Measurements from ENCODE around the gene MGRN1.

MGRN1 gene

GRCh38 chr16:4604401-4604800 is 20.2 kb upstream of the MGRN1 start:
- no peak for DNase-seq (ENCODE audit: low spot score)

DNA sequence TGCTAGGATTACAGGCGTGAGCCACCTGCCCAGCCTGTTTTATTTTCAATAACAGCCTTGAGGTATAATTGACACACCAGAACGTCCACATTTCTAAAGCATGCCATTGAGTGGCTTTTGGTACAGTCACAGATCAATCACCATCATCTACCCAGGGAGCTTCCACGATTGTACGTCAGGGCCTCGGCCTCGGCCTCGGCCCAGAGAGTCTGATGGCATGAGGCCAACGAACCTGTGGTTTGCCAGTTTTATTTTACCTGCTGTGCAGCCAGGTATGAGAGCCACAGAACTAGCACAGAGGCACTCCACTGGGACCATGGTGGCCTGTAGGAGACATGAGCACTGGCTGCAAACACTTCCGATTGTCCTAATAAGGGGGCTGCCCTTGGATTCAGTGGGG is 18.3 kb upstream of the MGRN1 start:
- DNase-seq (ENCODE audit: low spot score): no peak

- DNase-seq (ENCODE audit: low spot score): no peak
Measured at GRCh38 chr16:4607841-4608703, 16.6 kb upstream of the MGRN1 start.

DNA sequence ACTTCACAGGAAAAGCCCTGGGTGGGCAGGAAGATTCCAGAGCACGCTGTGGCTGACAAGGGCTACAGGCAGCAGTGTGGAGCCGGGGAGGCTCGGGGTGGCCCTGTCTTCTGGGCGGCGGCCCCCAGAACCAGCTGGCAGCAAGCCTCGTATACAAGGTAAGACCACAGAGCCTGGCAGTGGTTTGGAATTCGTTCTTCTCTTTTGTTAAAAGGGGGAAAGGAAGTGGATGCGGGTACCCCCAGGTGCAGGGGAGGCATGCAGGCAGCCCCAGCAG is 16.0 kb upstream of the MGRN1 start:
- DNase-seq (ENCODE audit: low spot score): no peak

DNA sequence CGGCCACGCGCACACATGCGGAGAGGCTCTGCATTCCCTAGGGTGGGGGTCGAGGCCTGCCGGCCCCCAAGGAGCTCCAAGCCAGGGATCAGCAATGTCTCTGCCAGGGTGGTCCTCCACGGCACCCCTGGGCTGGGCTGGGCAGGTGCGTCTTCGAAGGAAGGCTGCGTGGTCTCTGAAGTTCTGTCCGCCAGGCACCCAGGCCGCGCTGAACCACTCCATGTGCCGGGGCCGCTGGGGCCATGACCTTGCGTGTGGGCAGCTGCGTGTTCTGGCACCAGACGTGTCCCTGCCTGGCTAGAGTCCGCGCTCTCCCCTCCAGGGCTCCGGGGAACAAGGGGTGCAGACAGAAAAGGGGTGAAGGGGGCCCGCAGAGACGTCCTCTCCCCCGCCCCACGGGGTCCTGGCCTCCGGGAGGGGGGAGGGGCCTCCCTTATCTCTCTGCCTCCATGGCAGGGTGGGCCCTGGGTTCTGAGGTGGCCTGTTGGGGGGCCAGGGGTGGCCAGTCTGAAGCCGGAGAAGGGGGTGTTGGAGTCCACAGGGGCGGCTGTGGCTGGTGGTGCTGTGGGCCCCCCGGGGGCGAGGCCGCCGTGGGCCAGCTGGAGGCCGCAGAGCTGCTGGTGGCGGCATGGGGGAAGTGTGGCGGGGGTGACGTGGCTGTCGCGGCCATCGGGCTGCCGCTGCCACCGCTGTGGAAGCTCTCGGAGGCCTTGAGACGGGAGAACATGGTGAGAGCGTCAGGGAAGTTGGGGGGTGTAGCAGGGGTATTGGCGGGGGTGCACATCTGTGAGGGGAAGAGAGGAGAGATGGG is 15.2 kb upstream of the MGRN1 start:
- DNase-seq (ENCODE audit: low spot score): no peak

- DNase-seq (ENCODE audit: low spot score): no peak
Measured at GRCh38 chr16:4610011-4611005, 14.3 kb upstream of the MGRN1 start.

DNA sequence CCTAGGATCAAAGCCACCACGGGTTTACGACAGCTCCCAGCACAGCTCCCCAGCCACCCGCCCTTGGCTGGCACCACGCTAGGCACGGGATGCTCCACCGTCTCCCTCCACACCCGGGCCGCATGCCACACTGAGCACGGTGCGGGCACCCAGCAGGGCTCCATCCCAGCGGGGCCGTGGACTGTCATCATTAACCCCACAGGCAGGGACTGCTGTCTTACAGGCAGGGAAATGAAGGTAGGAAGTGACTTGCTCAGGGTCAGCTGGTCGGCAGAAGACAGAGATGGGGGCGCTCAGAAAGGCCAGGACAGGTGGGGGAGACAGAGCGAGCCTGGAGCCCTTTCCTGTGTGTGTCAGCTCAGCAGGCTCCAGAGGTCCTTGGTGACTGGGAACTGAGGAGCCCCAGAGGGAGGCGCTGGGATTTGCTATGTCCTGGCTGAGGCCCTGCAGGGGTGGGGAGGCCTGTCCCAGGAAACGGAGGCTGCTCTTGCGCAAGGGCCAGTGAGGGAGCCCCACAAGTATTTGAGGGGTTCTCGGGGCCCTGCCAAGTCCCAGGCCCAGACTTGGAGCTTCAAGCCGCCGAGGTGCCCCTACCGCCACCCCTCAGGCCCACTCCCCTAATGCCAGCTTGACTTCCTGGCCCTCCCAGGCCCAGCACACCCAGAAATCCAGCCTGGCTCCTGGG is 13.1 kb upstream of the MGRN1 start:
- DNase-seq (ENCODE audit: low spot score): peak; percentile 35

DNA sequence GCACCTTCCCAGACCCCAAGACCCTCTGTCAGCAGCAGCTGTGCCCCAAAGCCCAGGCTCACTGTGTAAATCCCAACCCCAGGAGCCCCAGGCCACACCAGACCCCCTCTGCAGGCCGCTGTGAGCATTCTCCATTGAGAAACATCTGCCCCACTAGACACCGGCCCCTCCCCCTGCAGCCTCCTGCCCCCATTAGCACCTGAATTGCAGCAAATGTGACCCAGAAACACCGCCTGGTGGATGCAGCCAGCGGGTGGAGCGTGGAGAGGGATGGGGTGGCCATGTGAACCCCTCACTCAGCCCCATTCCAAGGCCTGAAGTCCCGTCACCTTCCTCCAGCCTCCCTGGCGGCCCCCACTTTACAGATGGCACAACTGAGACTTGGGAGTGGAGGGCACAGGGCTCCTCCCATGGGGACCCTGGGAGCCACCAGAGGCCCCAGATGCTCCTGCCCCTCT is 12.1 kb upstream of the MGRN1 start:
- no peak for DNase-seq (ENCODE audit: low spot score)

DNA sequence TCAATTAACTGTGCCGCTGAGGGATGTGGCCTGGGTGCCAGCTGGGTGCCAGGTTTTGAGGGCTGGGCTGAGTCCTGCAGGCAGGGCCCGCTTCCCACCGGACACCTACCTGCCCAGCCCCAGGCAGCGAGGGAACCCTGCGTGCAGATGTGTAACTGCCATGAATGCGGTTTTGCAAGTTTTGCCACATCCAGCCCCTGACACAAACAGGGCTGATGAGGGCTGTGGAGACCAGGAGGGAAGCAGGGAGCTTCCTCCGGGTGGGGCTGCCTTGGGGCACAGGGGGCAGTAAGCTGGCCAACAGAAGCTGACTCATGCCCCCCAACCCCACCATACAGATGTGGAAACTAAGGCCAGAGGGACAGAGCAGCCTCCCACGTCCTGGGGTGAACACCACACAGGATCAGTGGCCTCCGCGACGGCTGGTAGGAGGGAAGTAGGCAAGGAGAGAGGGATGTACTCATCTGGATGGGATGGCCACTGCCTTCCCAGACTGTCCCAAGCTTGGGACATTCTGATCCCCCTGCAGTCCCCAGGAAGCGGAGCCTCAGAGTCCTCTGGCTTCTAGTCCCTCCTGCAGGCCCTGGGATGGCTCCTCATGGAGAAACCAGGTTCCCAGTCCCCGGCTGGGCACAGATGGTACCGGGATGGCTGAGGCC is 11.5 kb upstream of the MGRN1 start:
- no peak for DNase-seq (ENCODE audit: low spot score)

DNA sequence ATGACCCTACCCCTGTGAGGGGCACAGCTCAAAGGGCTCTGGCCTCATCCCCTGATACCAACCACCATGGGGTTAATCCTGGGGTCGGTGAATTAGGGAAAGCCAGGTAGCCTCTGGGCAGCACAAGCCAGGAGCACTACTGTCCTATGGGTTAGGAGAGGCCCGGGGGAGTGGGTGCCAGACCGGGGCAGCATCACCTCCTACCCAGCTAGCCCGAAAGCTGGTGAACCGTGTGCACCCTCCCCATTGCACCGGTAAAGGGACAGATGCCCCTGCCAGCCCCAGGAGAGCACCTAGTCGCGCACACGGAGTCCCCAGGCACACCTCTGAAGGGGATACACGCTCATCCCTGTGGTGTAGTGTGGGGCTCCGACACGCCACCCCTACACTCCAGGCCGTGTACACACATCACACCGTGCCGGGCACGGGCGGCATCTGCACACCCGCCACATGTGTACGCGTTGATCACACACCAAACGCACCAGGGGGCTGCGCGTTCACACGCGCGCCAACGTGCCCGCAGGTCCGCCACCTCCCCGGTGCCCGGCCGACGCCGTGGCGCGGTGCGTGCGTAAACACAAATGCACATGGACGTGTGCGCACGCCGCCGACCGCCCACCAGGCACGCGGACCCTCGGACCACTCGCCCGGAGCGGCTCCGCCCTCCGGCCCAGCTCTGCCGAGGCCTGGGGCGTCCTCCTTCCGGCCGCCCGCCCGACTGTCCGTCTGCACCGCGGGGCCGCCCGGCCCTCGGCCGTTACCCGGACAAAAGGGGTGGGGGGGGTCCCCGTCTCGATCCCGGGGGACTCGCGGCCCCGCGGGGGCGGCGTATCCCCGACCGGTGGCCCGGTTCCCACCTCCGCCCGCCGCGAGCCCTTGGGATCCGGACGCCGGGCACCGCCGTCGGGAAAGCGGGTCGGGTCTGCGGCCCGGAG is 10.7 kb upstream of the MGRN1 start:
- DNase-seq (ENCODE audit: low spot score): peak; percentile 38

DNA sequence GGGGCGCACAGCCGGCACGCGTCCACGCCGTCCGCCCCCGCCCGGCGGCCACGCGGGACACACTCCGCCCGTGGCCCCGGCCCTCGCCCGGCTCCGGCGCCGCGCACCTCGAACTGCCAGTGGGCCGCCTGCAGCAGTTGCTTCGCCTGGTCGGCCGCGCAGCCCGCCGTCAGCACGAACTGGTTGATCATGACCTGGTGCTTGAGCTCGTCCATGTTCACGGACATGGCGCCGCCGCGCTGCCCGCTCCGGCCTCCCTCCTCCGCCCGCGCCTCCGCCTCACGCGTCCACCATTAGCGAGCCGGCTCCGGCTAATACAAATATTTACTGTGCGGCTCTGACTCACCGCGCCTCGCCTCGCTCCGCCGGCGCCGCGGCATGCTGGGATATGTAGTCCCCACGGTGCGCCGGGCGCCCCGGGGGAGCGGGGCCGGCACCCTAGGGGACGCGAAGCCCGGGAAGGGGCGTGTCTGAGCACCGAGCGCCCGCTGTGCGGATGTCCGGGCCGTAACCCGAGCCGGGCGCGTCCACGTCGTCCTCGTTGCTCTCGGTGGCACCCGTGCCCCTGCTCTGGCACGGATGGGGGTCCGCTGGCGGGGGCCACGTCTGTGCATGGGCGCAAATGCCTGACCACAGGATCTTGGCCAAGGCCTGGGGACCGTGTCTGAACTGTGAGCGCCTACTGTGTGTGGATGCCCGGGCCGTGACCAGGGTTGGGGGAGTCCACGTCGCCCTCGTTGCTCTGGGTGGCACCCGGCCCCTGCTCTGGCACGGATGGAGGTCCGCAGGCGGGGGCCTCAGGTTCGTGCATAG is 9.8 kb upstream of the MGRN1 start, which contains the start of gene UBALD1:
Gene UBALD1 (minus strand): TSS at position 318 of the 813 bp plus-strand sequence. CDS start 91 bp downstream, at position 227.
- peak; percentile 88 for DNase-seq (ENCODE audit: low spot score)

GRCh38 chr16:4615384-4616046 is 9.1 kb upstream of the MGRN1 start:
- DNase-seq (ENCODE audit: low spot score): no peak

GRCh38 chr16:4616047-4616811 is 8.4 kb upstream of the MGRN1 start:
- DNase-seq (ENCODE audit: low spot score): peak; percentile 99

DNA sequence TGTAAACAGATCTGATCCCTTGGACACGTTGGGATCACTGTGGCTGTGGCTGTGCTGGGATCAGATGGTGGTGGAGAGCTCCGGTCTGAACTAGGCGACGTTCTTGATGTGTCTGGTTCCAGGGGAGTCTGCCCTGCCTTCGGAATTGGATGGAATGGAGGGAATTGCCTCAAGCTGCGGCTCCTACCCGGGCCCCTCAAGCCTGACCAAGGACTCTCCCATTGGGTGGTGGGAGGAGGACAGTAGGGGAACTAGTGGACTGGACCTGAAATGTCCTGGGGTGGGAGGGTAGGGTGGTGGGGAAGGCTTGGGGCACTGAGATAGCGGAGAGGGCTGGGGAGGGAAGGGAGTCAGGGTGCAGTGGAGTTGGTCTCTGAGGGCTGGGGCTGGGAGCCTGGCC is 6.7 kb upstream of the MGRN1 start:
- no peak for DNase-seq (ENCODE audit: low spot score)

GRCh38 chr16:4618645-4619418 is 5.8 kb upstream of the MGRN1 start:
- no peak for DNase-seq (ENCODE audit: low spot score)

DNA sequence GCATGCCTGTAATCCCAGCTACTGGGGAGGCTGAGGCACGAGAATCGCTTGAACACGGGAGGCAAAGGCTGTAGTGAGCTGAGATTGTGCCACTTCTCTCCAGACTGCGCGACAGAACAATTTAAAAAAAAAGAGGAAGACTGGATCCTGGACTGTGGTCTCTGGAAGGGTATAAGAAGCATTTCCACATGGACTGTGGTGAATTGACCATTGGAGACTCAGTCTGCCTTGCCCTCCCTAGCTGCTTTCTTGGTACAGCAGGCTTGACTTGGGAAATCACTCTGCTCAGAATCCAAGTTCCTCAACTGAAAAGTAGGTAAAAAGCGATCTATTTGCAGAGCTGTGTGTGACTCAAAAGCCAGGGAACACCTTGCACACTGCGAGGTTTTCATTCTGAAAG is 1.0 kb upstream of the MGRN1 start:
- DNase-seq (ENCODE audit: low spot score): no peak

All from AG08395 (cell line).